ENCODE data around the gene AREL1.

The AREL1 gene

GRCh38 chr14:74634964-74635363 lies 77.9 kb downstream of the AREL1 start:
- DNase-seq: no peak

- DNase-seq: no peak
These were observed 78.4 kb downstream of the AREL1 start for GRCh38 chr14:74634481-74634880.

- DNase-seq: no peak
These were observed 81.8 kb downstream of the AREL1 start for GRCh38 chr14:74630881-74631690.

GRCh38 chr14:74628418-74628817 lies 84.5 kb downstream of the AREL1 start:
- no peak for DNase-seq

- DNase-seq: no peak
These were observed 85.8 kb downstream of the AREL1 start for GRCh38 chr14:74627076-74627475.

- DNase-seq: no peak
These were observed 90.6 kb downstream of the AREL1 start for GRCh38 chr14:74622257-74622656.

- DNase-seq: no peak
These were observed 91.3 kb downstream of the AREL1 start for GRCh38 chr14:74621556-74621955.

GRCh38 chr14:74620923-74621322 lies 92.0 kb downstream of the AREL1 start:
- no peak for DNase-seq

GRCh38 chr14:74620497-74620921 lies 92.4 kb downstream of the AREL1 start:
- DNase-seq: no peak

- DNase-seq: no peak
These were observed 93.2 kb downstream of the AREL1 start for GRCh38 chr14:74619672-74620131.

- no peak for DNase-seq
These were observed 94.6 kb downstream of the AREL1 start for GRCh38 chr14:74618078-74618952.

- DNase-seq: no peak
These were observed 95.7 kb downstream of the AREL1 start for GRCh38 chr14:74616996-74617700.

- no peak for DNase-seq
These were observed 96.4 kb downstream of the AREL1 start for GRCh38 chr14:74616507-74616906.

GRCh38 chr14:74615735-74616134 lies 97.1 kb downstream of the AREL1 start:
- DNase-seq: no peak

GRCh38 chr14:74614508-74615495 lies 98.1 kb downstream of the AREL1 start:
- DNase-seq: no peak

GRCh38 chr14:74613211-74613914 lies 99.5 kb downstream of the AREL1 start:
- DNase-seq: no peak

GRCh38 chr14:74612350-74613021 lies 100.4 kb downstream of the AREL1 start:
- peak; percentile 83 for DNase-seq

- no peak for DNase-seq
These were observed 101.1 kb downstream of the AREL1 start, which contains the start of gene LTBP2 for GRCh38 chr14:74611650-74612349. TSS of gene LTBP2 (minus strand) at chr14:74612237. CDS start at chr14:74611944, 293 bp downstream.
